K562 (cell line): ENCODE results near the gene CLIP1. TPM values are rescaled to one million over a fixed set of nuclear protein-coding genes. Genes with fewer than 3 reads are reported as not detected.

Source experiments
- ASH1L ChIP-seq: fragments of 450-650 bp; IDR thresholded peaks from 2 replicates; pipeline ENCODE4 v1.6.1; 2018; ENCODE audit warnings: borderline replicate concordance, mild to moderate bottlenecking, low read depth; ENCODE audit not compliant: partially characterized antibody
- BCOR ChIP-seq: fragments of 450-650 bp; IDR thresholded peaks from 2 replicates; pipeline ENCODE4 v1.6.1; 2016
- CBFA2T3 ChIP-seq: fragments of 450-650 bp; IDR thresholded peaks from 2 replicates; pipeline ENCODE4 v1.6.1; 2017
- CBX8 ChIP-seq: fragments of 200-600 bp; sonication (generic); IDR thresholded peaks from 2 replicates; pipeline ENCODE4 v1.6.1; 2012; ENCODE audit warnings: borderline replicate concordance, mixed run types, low read depth, mild to moderate bottlenecking, moderate library complexity, mixed read lengths, low read length, control low read depth, inconsistent platforms; ENCODE audit not compliant: poor library complexity, severe bottlenecking; ENCODE audit errors: extremely low read depth
- CSDE1 ChIP-seq, 2 experiments: fragments of 450-650 bp; IDR thresholded peaks; 2 replicates each; pipeline ENCODE4 v1.6.1; 2016; ENCODE audit warnings: mild to moderate bottlenecking in 1 of 2
- GATA2 ChIP-seq: sonication (generic); formaldehyde crosslinking; IDR thresholded peaks from 2 replicates; pipeline ENCODE4 v1.4.0; 2020; ENCODE audit warnings: mild to moderate bottlenecking, missing genetic modification reagents
- L3MBTL2 ChIP-seq: fragments of 450-650 bp; IDR thresholded peaks from 2 replicates; pipeline ENCODE4 v1.6.1; 2016; ENCODE audit warnings: mild to moderate bottlenecking, moderate library complexity
- MEIS2 ChIP-seq: fragments of 450-650 bp; IDR thresholded peaks from 2 replicates; pipeline ENCODE4 v1.6.1; 2014; ENCODE audit warnings: mild to moderate bottlenecking; ENCODE audit not compliant: partially characterized antibody
- MTA1 ChIP-seq: fragments of 450-650 bp; IDR thresholded peaks from 2 replicates; pipeline ENCODE4 v1.6.1; 2017; ENCODE audit warnings: borderline replicate concordance
- NCOR1 ChIP-seq: fragments of 450-650 bp; IDR thresholded peaks from 2 replicates; pipeline ENCODE4 v1.6.1; 2016; ENCODE audit warnings: mild to moderate bottlenecking, moderate library complexity
- RBFOX2 ChIP-seq: fragments of 200-400 bp; formaldehyde crosslinking; IDR thresholded peaks from 2 replicates; pipeline ENCODE4 v1.6.1; 2017; ENCODE audit warnings: low read depth, mild to moderate bottlenecking, low read length, moderate library complexity
- SMARCA5 ChIP-seq: fragments of 450-650 bp; IDR thresholded peaks from 2 replicates; pipeline ENCODE4 v1.6.1; 2016
- SRSF9 ChIP-seq: fragments of 200-400 bp; formaldehyde crosslinking; IDR thresholded peaks from 2 replicates; pipeline ENCODE4 v1.6.1; 2017; ENCODE audit warnings: low read depth, low read length, borderline replicate concordance
- STAT5A ChIP-seq: IDR thresholded peaks from 2 replicates; pipeline ENCODE4 v1.6.1; 2012; ENCODE audit warnings: low read length, inconsistent platforms, borderline replicate concordance
- TBP ChIP-seq: optimal IDR thresholded peaks from 2 replicates; pipeline ENCODE3; 2011; ENCODE audit warnings: low read depth, low read length, improper control_type of control experiment
- ZKSCAN3 ChIP-seq: fragments of 250-450 bp; sonication (Bioruptor Pico); IDR thresholded peaks from 2 replicates; pipeline ENCODE4 v1.4.0; 2020
- ZNF134 ChIP-seq: fragments of 250-450 bp; sonication (Bioruptor Pico); conservative IDR thresholded peaks from 2 replicates; pipeline ENCODE4 v1.4.0; 2020
- ZNF165 ChIP-seq: fragments of 250-450 bp; sonication (Bioruptor Pico); IDR thresholded peaks from 2 replicates; pipeline ENCODE4 v1.4.0; 2020; ENCODE audit warnings: borderline replicate concordance
- ZNF239 ChIP-seq: fragments of 250-450 bp; sonication (Bioruptor Pico); IDR thresholded peaks from 2 replicates; pipeline ENCODE4 v1.4.0; 2020; ENCODE audit warnings: mild to moderate bottlenecking
- ZNF384 ChIP-seq: IDR thresholded peaks from 2 replicates; pipeline ENCODE4 v1.6.1; 2012; ENCODE audit warnings: low read depth, low read length, improper control_type of control experiment
- ZNF507 ChIP-seq: conservative IDR thresholded peaks from 2 replicates; pipeline ENCODE4 v1.6.1; 2017; ENCODE audit warnings: missing genetic modification characterization, missing compliant biosample characterization
- ZNF586 ChIP-seq: fragments of 450-650 bp; formaldehyde crosslinking; conservative IDR thresholded peaks from 2 replicates; pipeline ENCODE4 v1.4.0; 2020; ENCODE audit warnings: mild to moderate bottlenecking, moderate library complexity
- ZNF717 ChIP-seq: fragments of 250-450 bp; sonication (Bioruptor Pico); IDR thresholded peaks from 2 replicates; pipeline ENCODE4 v1.5.0; 2021
- ZNF785 ChIP-seq: fragments of 250-450 bp; sonication (Bioruptor Pico); IDR thresholded peaks from 2 replicates; pipeline ENCODE4 v1.4.0; 2020; ENCODE audit warnings: mild to moderate bottlenecking
- polyA plus RNA-seq, 8 experiments: library from polyadenylated mRNA; depleted of rRNA in 4 of 8; stranded (reverse) in 5 of 8; unstranded in 3 of 8; fragments of >200 nt; fragmentation: Nextera tagmentation in 2 of 8; fragmentation: Illumina TruSeq in 1 of 8; extraction: Ambion mirVana in 2 of 8; extraction: Trizol in 1 of 8; gene quantifications; 2 replicates each; pipeline versions ENCODE4 v1.2.1 to v1.2.3, GENCODE V29; 2011 to 2014; ENCODE audit warnings: inconsistent platforms in 1 of 8, missing spikeins in 1 of 8
- total RNA-seq, 7 experiments: library from RNA; depleted of rRNA in 6 of 7; stranded (reverse); fragments of >200 nt in 6 of 7; fragmentation: Illumina TruSeq in 2 of 7; extraction: Trizol in 2 of 7; gene quantifications; 2 replicates each; pipeline versions ENCODE4 v1.2.1 to v1.2.3, GENCODE V29; 2011 to 2021; ENCODE audit warnings: low replicate concordance in 1 of 7
- TF ChIP-seq, protein P1 (sequence below): sonication (generic); formaldehyde crosslinking; IDR thresholded peaks from 2 replicates; pipeline ENCODE4 v1.8.0; 2022; ENCODE audit warnings: mild to moderate bottlenecking, missing genetic modification reagents
- TF ChIP-seq, protein P2 (sequence below): fragments of 250-450 bp; sonication (Bioruptor Pico); IDR thresholded peaks from 2 replicates; pipeline ENCODE4 v1.6.1; 2021; ENCODE audit warnings: mild to moderate bottlenecking
- TF ChIP-seq, protein P3 (sequence below): fragments of 450-650 bp; formaldehyde crosslinking; IDR thresholded peaks from 2 replicates; pipeline ENCODE4 v1.4.0; 2020; ENCODE audit warnings: mild to moderate bottlenecking
- TF ChIP-seq, protein P4 (sequence below): fragments of 250-450 bp; sonication (Bioruptor Pico); IDR thresholded peaks from 2 replicates; pipeline ENCODE4 v1.4.0; 2020; ENCODE audit warnings: mild to moderate bottlenecking

The CLIP1 gene
- total and polyA plus RNA-seq, 9 of the 15 experiments (the other 6 are each of a cell fraction or from before 2014, with no cell fraction given) = 5.8 to 33.9 (median 27.6) TPM

DNA sequence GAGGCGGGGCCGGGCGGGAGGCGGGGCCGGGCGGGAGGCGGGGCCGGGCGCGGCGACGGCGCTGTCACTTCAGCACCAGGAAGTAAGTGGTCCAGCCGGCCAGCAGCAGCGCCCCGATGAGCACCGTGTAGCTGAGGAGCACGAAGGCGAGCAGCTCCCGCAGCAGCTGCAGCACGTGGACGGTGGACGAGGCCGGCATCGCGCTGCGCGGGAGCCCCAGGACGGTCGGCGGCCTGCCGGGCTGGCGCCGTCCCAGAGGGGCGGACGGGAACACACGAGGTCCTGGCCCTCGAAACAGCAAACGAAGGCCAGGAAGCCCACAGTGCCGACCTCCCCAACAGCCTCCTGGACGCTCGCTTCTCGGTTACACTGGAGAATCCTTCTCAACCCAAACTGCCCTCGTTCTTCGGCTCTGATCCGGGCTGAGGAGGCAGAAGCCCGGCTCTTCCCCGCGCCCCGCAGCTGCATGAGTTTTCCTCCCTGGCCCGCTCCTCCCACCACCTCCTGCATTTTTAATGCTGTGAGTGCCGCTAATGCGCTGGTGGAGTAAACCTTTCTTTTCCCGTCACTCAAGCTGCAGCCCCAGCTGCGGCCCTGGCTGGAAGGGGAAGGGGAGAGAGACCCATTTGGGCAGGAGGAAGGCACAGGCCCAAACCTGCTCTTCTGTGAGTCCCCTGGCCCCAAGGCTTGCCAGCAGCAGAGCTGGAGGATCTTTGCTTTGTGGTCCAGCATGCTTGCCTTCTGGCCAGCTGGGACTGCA is 195.9 kb downstream of the CLIP1 start (continued):
- TF ChIP-seq MEIS2 = no peak
- no peak for TF ChIP-seq ZNF507 (tag)
- TF ChIP-seq ZNF134 (CRISPR knock-in tag) = 0 out of 2 replicates have a peak, but pooled peaks have one; percentile 21
- TF ChIP-seq SRSF9 = no peak
- TF ChIP-seq ZNF384 = no peak
- TF ChIP-seq TBP = no peak
- TF ChIP-seq, protein P1, sequence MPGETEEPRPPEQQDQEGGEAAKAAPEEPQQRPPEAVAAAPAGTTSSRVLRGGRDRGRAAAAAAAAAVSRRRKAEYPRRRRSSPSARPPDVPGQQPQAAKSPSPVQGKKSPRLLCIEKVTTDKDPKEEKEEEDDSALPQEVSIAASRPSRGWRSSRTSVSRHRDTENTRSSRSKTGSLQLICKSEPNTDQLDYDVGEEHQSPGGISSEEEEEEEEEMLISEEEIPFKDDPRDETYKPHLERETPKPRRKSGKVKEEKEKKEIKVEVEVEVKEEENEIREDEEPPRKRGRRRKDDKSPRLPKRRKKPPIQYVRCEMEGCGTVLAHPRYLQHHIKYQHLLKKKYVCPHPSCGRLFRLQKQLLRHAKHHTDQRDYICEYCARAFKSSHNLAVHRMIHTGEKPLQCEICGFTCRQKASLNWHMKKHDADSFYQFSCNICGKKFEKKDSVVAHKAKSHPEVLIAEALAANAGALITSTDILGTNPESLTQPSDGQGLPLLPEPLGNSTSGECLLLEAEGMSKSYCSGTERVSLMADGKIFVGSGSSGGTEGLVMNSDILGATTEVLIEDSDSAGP (CRISPR knock-in tag) = peak; percentile 57; the same call in 1 of the 2 replicates
- TF ChIP-seq RBFOX2 = no peak
- no peak for TF ChIP-seq GATA2 (CRISPR knock-in tag)
- TF ChIP-seq SMARCA5 = no peak
- TF ChIP-seq ZNF239 (CRISPR knock-in tag) = no peak
- TF ChIP-seq, protein P2, sequence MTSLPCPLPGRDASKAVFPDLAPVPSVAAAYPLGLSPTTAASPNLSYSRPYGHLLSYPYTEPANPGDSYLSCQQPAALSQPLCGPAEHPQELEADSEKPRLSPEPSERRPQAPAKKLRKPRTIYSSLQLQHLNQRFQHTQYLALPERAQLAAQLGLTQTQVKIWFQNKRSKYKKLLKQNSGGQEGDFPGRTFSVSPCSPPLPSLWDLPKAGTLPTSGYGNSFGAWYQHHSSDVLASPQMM = no peak
- TF ChIP-seq CBX8 = no peak
- TF ChIP-seq, protein P3, sequence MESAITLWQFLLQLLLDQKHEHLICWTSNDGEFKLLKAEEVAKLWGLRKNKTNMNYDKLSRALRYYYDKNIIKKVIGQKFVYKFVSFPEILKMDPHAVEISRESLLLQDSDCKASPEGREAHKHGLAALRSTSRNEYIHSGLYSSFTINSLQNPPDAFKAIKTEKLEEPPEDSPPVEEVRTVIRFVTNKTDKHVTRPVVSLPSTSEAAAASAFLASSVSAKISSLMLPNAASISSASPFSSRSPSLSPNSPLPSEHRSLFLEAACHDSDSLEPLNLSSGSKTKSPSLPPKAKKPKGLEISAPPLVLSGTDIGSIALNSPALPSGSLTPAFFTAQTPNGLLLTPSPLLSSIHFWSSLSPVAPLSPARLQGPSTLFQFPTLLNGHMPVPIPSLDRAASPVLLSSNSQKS (CRISPR knock-in tag) = no peak
- TF ChIP-seq ZNF717 (CRISPR knock-in tag) = no peak
- no peak for TF ChIP-seq STAT5A
- no peak for TF ChIP-seq CBFA2T3
- peak; percentile 100 for TF ChIP-seq L3MBTL2
- TF ChIP-seq NCOR1 = no peak
- no peak for TF ChIP-seq BCOR
- no peak for TF ChIP-seq ZKSCAN3 (CRISPR knock-in tag)
- TF ChIP-seq, protein P4, sequence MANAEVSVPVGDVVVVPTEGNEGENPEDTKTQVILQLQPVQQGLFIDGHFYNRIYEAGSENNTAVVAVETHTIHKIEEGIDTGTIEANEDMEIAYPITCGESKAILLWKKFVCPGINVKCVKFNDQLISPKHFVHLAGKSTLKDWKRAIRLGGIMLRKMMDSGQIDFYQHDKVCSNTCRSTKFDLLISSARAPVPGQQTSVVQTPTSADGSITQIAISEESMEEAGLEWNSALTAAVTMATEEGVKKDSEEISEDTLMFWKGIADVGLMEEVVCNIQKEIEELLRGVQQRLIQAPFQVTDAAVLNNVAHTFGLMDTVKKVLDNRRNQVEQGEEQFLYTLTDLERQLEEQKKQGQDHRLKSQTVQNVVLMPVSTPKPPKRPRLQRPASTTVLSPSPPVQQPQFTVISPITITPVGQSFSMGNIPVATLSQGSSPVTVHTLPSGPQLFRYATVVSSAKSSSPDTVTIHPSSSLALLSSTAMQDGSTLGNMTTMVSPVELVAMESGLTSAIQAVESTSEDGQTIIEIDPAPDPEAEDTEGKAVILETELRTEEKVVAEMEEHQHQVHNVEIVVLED (CRISPR knock-in tag) = no peak
- TF ChIP-seq MTA1 = no peak
- TF ChIP-seq ZNF785 (CRISPR knock-in tag) = no peak
- TF ChIP-seq ZNF165 (CRISPR knock-in tag) = no peak
- TF ChIP-seq CSDE1 (IDR thresholded peaks at IDR 0.05) = no peak
- TF ChIP-seq ASH1L = no peak
- TF ChIP-seq ZNF586 (CRISPR knock-in tag) = no peak
